Measurements from ENCODE around the gene HEPN1. TPM values are rescaled to one million over a fixed set of nuclear protein-coding genes. Genes with fewer than 3 reads are reported as not detected.

Gene HEPN1
- total and polyA plus RNA-seq, 9 of the 15 experiments (the other 6 are each of a cell fraction or from before 2014, with no cell fraction given): not detected

- no peak overlapping the region for H2AFZ ChIP-seq (ENCODE audit: low read depth, low read length)
- POLR2A ChIA-PET: no interaction called here
- WGBS (ENCODE audit: insufficient coverage, low coverage, missing lambda C conversion rate): 0% methylated on average over 6 of the region's 6 CpGs
- H3K4me2 ChIP-seq (ENCODE audit: insufficient read depth, low read length): no peak overlapping the region
- peaks cover 25 to 37% of the 10 kb centered on the region in 2 experiments; a peak in 4 of 5 replicates for H3K27me3 ChIP-seq (ENCODE audit: control insufficient read depth in 2 of 2, insufficient read depth in 2 of 2, low read length in 2 of 2)
- H3K4me3 ChIP-seq: no peak overlapping the region
- no peak for TF ChIP-seq NR4A1 (CRISPR knock-in tag; IDR thresholded peaks at IDR 0.05)
- TF ChIP-seq NR4A1 (tag; IDR thresholded peaks at IDR 0.05): no peak
- no peak for TF ChIP-seq HES1 (IDR thresholded peaks at IDR 0.05; ENCODE audit: low read depth)
- no peak for TF ChIP-seq ZBED1 (IDR thresholded peaks at IDR 0.05)
- no peak for TF ChIP-seq TCF3 (CRISPR knock-in tag; IDR thresholded peaks at IDR 0.05)
- no peak for TF ChIP-seq CBFB (CRISPR knock-in tag; IDR thresholded peaks at IDR 0.05)
- no peak for TF ChIP-seq ZNF445 (CRISPR knock-in tag; IDR thresholded peaks at IDR 0.05; ENCODE audit: low read depth)
- TF ChIP-seq BHLHE40 (IDR thresholded peaks at IDR 0.05; ENCODE audit: low read length): no peak
- no peak for TF ChIP-seq CBX8 (IDR thresholded peaks at IDR 0.05; ENCODE audit: borderline replicate concordance, extremely low read depth, low read depth, low read length, poor library complexity, severe bottlenecking)
- TF ChIP-seq PHB (CRISPR knock-in tag; IDR thresholded peaks at IDR 0.05): no peak
- no peak for TF ChIP-seq MEF2A (IDR thresholded peaks at IDR 0.05; ENCODE audit: control insufficient read depth, low read depth, low read length)
- no peak for TF ChIP-seq MCM2 (IDR thresholded peaks at IDR 0.05; ENCODE audit: low read depth)
- no peak for TF ChIP-seq HINFP (tag; conservative IDR thresholded peaks at IDR 0.05; ENCODE audit: low read depth)
- TF ChIP-seq ZBTB8A (IDR thresholded peaks at IDR 0.05; ENCODE audit: partially characterized antibody): no peak
- no peak for TF ChIP-seq E2F6 (IDR thresholded peaks at IDR 0.05; ENCODE audit: borderline replicate concordance in 1 of 2, extremely low read depth in 1 of 2, insufficient read depth in 1 of 2, insufficient read length in 1 of 2, low read depth in 1 of 2, low read length in 1 of 2, poor library complexity in 1 of 2, severe bottlenecking in 1 of 2)
- TF ChIP-seq POLR3G (IDR thresholded peaks at IDR 0.05; ENCODE audit: extremely low read depth, insufficient read length, insufficient replicate concordance): no peak
- no peaks in the 10 kb centered on the region for H3K79me2 ChIP-seq (ENCODE audit: control insufficient read depth, insufficient read depth, low read length)
- intact Hi-C loops (cut with micrococcal nuclease) (no loop called here), in situ Hi-C loops (cut with MboI) (no loop called here)
- no peaks in the 10 kb centered on the region for H4K20me1 ChIP-seq (replicated peaks; ENCODE audit: control insufficient read depth, insufficient read depth, low read length)
- no peak for FAIRE-seq
- BruUV-seq (replicated peaks): no TSS peak
- H3K9ac ChIP-seq (ENCODE audit: insufficient read depth in 1 of 2, low read depth in 2 of 2, low read length in 2 of 2): no peak overlapping the region
- no peaks in the 10 kb centered on the region for H3K4me1 ChIP-seq (replicated peaks in 1 of 2; ENCODE audit: control insufficient read depth in 2 of 2, insufficient read depth in 2 of 2, low read length in 2 of 2)
- no peaks in the 10 kb centered on the region for H3K36me3 ChIP-seq (ENCODE audit: control insufficient read depth, insufficient read depth, low read length)
- CTCF ChIA-PET (ENCODE audit: low intra/inter-chr PET ratio): no interaction called here
- H3K27ac ChIP-seq (ENCODE audit: extremely low read depth, low read depth, low read length): no peak overlapping the region
- no peak for DNase-seq (ENCODE audit: extremely low read depth in 1 of 4, low spot score in 3 of 4)
- no peaks in the 10 kb centered on the region for H3K9me1 ChIP-seq (ENCODE audit: control insufficient read depth, insufficient read depth, low read length)
- no peak for ATAC-seq
- no peaks in the 10 kb centered on the region for H3K9me3 ChIP-seq (replicated peaks; ENCODE audit: control insufficient read depth, insufficient read depth, low read depth, low read length)
These were observed 19.9 kb downstream of the HEPN1 start for GRCh38 chr11:124938970-124939369.

All from K562 (cell line).